Measurements from ENCODE around the gene GTPBP8. TPM values are rescaled to one million over a fixed set of nuclear protein-coding genes. Genes with fewer than 3 reads are reported as not detected.

The GTPBP8 gene
- total RNA-seq, 2 experiments from 2014 or later: 24.7 to 28.0 TPM

GRCh38 chr3:112963683-112964082 is 27.1 kb upstream of the GTPBP8 start:
- no peak overlapping the region for H3K4me3 Mint-ChIP-seq
- ChIA-PET POLR2A (no interaction called here), CTCF (interaction anchor here (4.2 kb wide), 1 partner anchor 15 kb away, joined by 16 read pairs; no protein-coding TSS in a partner anchor)
- ATAC-seq: no peak
- no peak for TF ChIP-seq CTCF (IDR thresholded peaks at IDR 0.05)
- H3K27me3 Mint-ChIP-seq: no peaks in the 10 kb centered on the region
- no peak overlapping the region for H3K27ac Mint-ChIP-seq
- peaks cover 43% of the 10 kb centered on the region for H3K4me1 Mint-ChIP-seq (ENCODE audit: low read depth)
- peaks cover 39% of the 10 kb centered on the region for H3K36me3 Mint-ChIP-seq (ENCODE audit: low read depth)
- intact Hi-C loops (cut with micrococcal nuclease): no loop called here
- peaks cover 32% of the 10 kb centered on the region for H3K9me3 Mint-ChIP-seq
- no peak for DNase-seq

GRCh38 chr3:112965656-112966055 is 25.1 kb upstream of the GTPBP8 start:
- H3K9me3 Mint-ChIP-seq: peaks cover 32% of the 10 kb centered on the region
- no peak for ATAC-seq
- H3K36me3 Mint-ChIP-seq (ENCODE audit: low read depth): peaks cover 39% of the 10 kb centered on the region
- CTCF ChIA-PET: interaction anchor here (0.8 to 4.2 kb wide), 6 partner anchors 10 to 323 kb away, joined by 3 to 16 read pairs (median 4); partner anchors contain the start of gene CD200R1
- POLR2A ChIA-PET: interaction anchor here (0.8 to 1.2 kb wide), 2 partner anchors 19 to 39 kb away, joined by 3 read pairs; no protein-coding TSS in a partner anchor
- intact Hi-C loops (cut with micrococcal nuclease): no loop called here
- H3K27me3 Mint-ChIP-seq: no peaks in the 10 kb centered on the region
- no peak overlapping the region for H3K27ac Mint-ChIP-seq
- no peak for TF ChIP-seq CTCF (IDR thresholded peaks at IDR 0.05)
- no peak overlapping the region for H3K4me3 Mint-ChIP-seq
- H3K4me1 Mint-ChIP-seq (ENCODE audit: low read depth): peaks cover 44% of the 10 kb centered on the region
- no peak for DNase-seq

GRCh38 chr3:112966633-112967032 is 24.2 kb upstream of the GTPBP8 start:
- POLR2A ChIA-PET: interaction anchor here (0.8 to 1.2 kb wide), 2 partner anchors 18 to 38 kb away, joined by 3 read pairs; no protein-coding TSS in a partner anchor
- no peak for ATAC-seq
- no peak overlapping the region for H3K4me3 Mint-ChIP-seq
- no peak for DNase-seq
- H3K4me1 Mint-ChIP-seq (ENCODE audit: low read depth): peaks cover 47% of the 10 kb centered on the region
- intact Hi-C loops (cut with micrococcal nuclease): no loop called here
- H3K27me3 Mint-ChIP-seq: no peaks in the 10 kb centered on the region
- no peak for TF ChIP-seq CTCF (IDR thresholded peaks at IDR 0.05)
- peaks cover 37% of the 10 kb centered on the region for H3K36me3 Mint-ChIP-seq (ENCODE audit: low read depth)
- CTCF ChIA-PET: interaction anchor here (1.0 to 4.2 kb wide), 5 partner anchors 9 to 232 kb away, joined by 3 to 16 read pairs (median 5); partner anchors contain the start of gene CD200R1
- peaks cover 31% of the 10 kb centered on the region for H3K9me3 Mint-ChIP-seq
- peak overlapping the region; percentile 1 for H3K27ac Mint-ChIP-seq

GRCh38 chr3:112967425-112967824 is 23.4 kb upstream of the GTPBP8 start:
- Mint-ChIP-seq H3K4me1 (ENCODE audit: low read depth) (peaks cover 50% of the 10 kb centered on the region), H3K9me3 (peaks cover 26% of the 10 kb centered on the region), H3K27me3 (no peaks in the 10 kb centered on the region), H3K27ac (peak overlapping the region; percentile 19), H3K4me3 (no peak overlapping the region), H3K36me3 (ENCODE audit: low read depth) (peaks cover 33% of the 10 kb centered on the region)
- ChIA-PET POLR2A (no interaction called here), CTCF (interaction anchor here (0.6 to 4.2 kb wide), 5 partner anchors 8 to 232 kb away, joined by 3 to 16 read pairs (median 4); partner anchors contain the start of gene CD200R1)
- DNase-seq: no peak
- TF ChIP-seq CTCF (IDR thresholded peaks at IDR 0.05): no peak
- ATAC-seq: no peak
- intact Hi-C loops (cut with micrococcal nuclease): no loop called here

- intact Hi-C loops (cut with micrococcal nuclease): no loop called here
- peaks cover 54% of the 10 kb centered on the region for H3K4me1 Mint-ChIP-seq (ENCODE audit: low read depth)
- peaks cover 31% of the 10 kb centered on the region for H3K36me3 Mint-ChIP-seq (ENCODE audit: low read depth)
- peak overlapping the region; percentile 19 for H3K27ac Mint-ChIP-seq
- peaks cover 24% of the 10 kb centered on the region for H3K9me3 Mint-ChIP-seq
- ChIA-PET POLR2A (no interaction called here), CTCF (interaction anchor here (1.4 to 4.2 kb wide), 2 partner anchors 11 to 233 kb away, joined by 4 to 16 read pairs; no protein-coding TSS in a partner anchor)
- ATAC-seq (no peak), DNase-seq (no peak)
- no peak overlapping the region for H3K4me3 Mint-ChIP-seq
- no peak for TF ChIP-seq CTCF (IDR thresholded peaks at IDR 0.05)
- H3K27me3 Mint-ChIP-seq: no peaks in the 10 kb centered on the region
These were observed 23.0 kb upstream of the GTPBP8 start for GRCh38 chr3:112967828-112968227.
